ENCODE data around the gene LRRC32. TPM values are rescaled to one million over a fixed set of nuclear protein-coding genes. Genes with fewer than 3 reads are reported as not detected.
A peak's percentile ranks its signal among the peaks of the same experiment; 100 is the strongest.

The LRRC32 gene
- total and polyA plus RNA-seq, 2 of the 4 experiments (the other 2 are of a cell fraction), result 5.2 to 13.7 TPM

GRCh38 chr11:76621466-76621865 lies 49.1 kb downstream of the LRRC32 start:
- ATAC-seq (ENCODE audit: low read depth), result peak; percentile 4; the same call in 1 of the 2 replicates
- H2BK20ac ChIP-seq (ENCODE audit: low read depth, low read length), result peak overlapping the region; percentile 36
- H3K36me3 ChIP-seq (ENCODE audit: control insufficient read depth, insufficient read depth, low read length), result no peaks in the 10 kb centered on the region
- no TSS peak for BruUV-seq (replicated peaks)
- peak overlapping the region; percentile 43; the same call in 1 of the 2 replicates for H4K91ac ChIP-seq (ENCODE audit: insufficient read depth, low read depth, low read length)
- no peaks in the 10 kb centered on the region for H3K27me3 ChIP-seq (ENCODE audit: control insufficient read depth, insufficient read depth, low read length)
- H4K8ac ChIP-seq (ENCODE audit: low read depth in 2 of 2, low read length in 2 of 2), result peak overlapping the region; percentile 86 to 88; a peak in 3 of 4 replicates
- H3K9me3 ChIP-seq (ENCODE audit: control insufficient read depth, insufficient read depth, low read length), result peaks cover 6% of the 10 kb centered on the region
- peak overlapping the region; percentile 86 for H4K5ac ChIP-seq (ENCODE audit: low read depth, low read length)
- peak overlapping the region; percentile 11 for H3K23ac ChIP-seq (ENCODE audit: low read depth, low read length)
- peaks cover 19% of the 10 kb centered on the region for H3K4me1 ChIP-seq (ENCODE audit: control insufficient read depth, insufficient read depth, low read length)
- peak overlapping the region; percentile 47 for H2AK9ac ChIP-seq (replicated peaks; ENCODE audit: low read depth, low read length, poor library complexity)
- no peaks in the 10 kb centered on the region for H3K79me1 ChIP-seq (ENCODE audit: low read depth in 1 of 2, low read length in 2 of 2)
- peak overlapping the region; percentile 46 for H2BK5ac ChIP-seq (ENCODE audit: low read depth, low read length, poor library complexity, severe bottlenecking)
- H2BK120ac ChIP-seq (ENCODE audit: low read depth, low read length), result peak overlapping the region; percentile 84
- ChIA-PET POLR2A (ENCODE audit: unreplicated experiment) (no interaction called here), CTCF (interaction anchor here (0.6 kb wide), 1 partner anchor 1045 kb away, joined by 9 read pairs; no protein-coding TSS in a partner anchor)
- intact Hi-C loops (cut with micrococcal nuclease) (no loop called here), in situ Hi-C loops (cut with MboI; ENCODE audit: low sequenced_read_pairs) (no loop called here), dilution Hi-C loops (cut with HindIII; ENCODE audit: low sequenced_read_pairs, unreplicated experiment) (no loop called here)
- H3K27ac ChIP-seq (ENCODE audit: insufficient read depth, low read length), result peak overlapping the region; percentile 40
- H2AK5ac ChIP-seq (ENCODE audit: low read depth, low read length), result peak overlapping the region; percentile 91
- H3K9me1 ChIP-seq (ENCODE audit: insufficient read depth, low read length), result peaks cover 20% of the 10 kb centered on the region; the same call in 1 of the 2 replicates
- no peak for TF ChIP-seq SMC3 (IDR thresholded peaks at IDR 0.05; ENCODE audit: low read depth, low read length)
- TF ChIP-seq MAFK (IDR thresholded peaks at IDR 0.05; ENCODE audit: low read depth, low read length), result no peak
- TF ChIP-seq RCOR1 (IDR thresholded peaks at IDR 0.05; ENCODE audit: insufficient replicate concordance, low read length), result no peak
- TF ChIP-seq MAZ (IDR thresholded peaks at IDR 0.05; ENCODE audit: borderline replicate concordance, low read depth, low read length), result no peak
- no peak overlapping the region; the same call in 1 of the 2 replicates for H3K4me2 ChIP-seq (ENCODE audit: low read depth, low read length)
- H2BK15ac ChIP-seq (ENCODE audit: low read depth, low read length), result peak overlapping the region; percentile 96; the same call in 2 of the 3 replicates
- H3K14ac ChIP-seq (replicated peaks; ENCODE audit: low read depth, low read length), result peak overlapping the region; percentile 89
- H3K4me3 ChIP-seq (ENCODE audit: insufficient read depth, low read depth, low read length), result no peak overlapping the region
- no peaks in the 10 kb centered on the region for H4K20me1 ChIP-seq (ENCODE audit: insufficient read depth, low read length)
- H3K18ac ChIP-seq (ENCODE audit: low read depth, low read length), result peak overlapping the region; percentile 82
- H3K9ac ChIP-seq (ENCODE audit: low read depth, low read length), result no peak overlapping the region
- DNase-seq, result no peak
- no peak overlapping the region for H3K56ac ChIP-seq (ENCODE audit: extremely low read depth, insufficient read depth, low read length)
- H2AFZ ChIP-seq (replicated peaks; ENCODE audit: low read length, poor library complexity), result peak overlapping the region; percentile 89
- WGBS, 2 experiments (ENCODE audit: extremely low coverage in 2 of 2, insufficient read length in 1 of 2), result no CpG with 5 or more reads among the region's 8 CpGs
- H3K4ac ChIP-seq (ENCODE audit: low read depth, low read length), result peak overlapping the region; percentile 55; the same call in 1 of the 2 replicates

All from IMR-90 (cell line).